Activated CD4-positive, alpha-beta T cell treated with anti-CD3 and anti-CD28 coated beads for 48 hours (primary cell): ENCODE results near the gene KCNK7.

Experiments used
- DNase-seq: peaks from one replicate; pipeline ENCODE4 v3.0.0-alpha.2; 2020

Gene KCNK7

GRCh38 chr11:65625628-65626342 is 30.2 kb upstream of the KCNK7 start:
- DNase-seq = peak; percentile 58

DNA sequence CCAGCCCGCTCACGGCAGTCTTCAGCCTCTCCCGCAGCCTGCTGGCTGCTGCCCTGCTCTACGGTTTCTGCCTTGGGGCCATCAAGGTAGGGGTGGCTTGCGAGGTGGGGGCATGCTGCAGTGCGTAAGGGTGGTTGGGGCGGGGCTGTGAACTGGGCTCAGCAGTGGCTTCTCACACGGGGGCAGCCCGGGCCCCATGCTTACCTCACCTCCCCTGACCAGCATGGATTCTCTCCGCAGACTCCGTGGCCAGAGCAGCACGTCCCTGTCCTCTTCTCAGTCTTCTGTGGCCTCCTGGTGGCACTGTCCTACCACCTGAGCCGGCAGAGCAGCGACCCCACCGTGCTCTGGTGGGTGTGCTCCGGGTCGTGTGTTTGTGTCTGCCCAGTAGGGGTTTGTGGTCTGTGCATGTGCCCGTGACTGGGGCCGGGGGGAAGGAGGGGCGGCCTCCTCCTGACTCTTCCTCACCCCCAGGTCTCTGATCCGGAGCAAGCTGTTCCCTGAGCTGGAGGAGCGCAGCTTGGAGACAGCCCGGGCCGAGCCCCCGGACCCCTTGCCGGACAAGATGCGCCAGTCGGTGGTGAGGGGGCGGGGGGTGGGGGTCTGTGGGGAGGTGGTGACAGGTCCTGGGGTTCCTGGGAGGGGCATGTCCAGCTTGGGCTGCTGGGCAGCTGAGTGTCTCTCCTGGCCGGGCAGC is 29.5 kb upstream of the KCNK7 start:
- DNase-seq = no peak

DNA sequence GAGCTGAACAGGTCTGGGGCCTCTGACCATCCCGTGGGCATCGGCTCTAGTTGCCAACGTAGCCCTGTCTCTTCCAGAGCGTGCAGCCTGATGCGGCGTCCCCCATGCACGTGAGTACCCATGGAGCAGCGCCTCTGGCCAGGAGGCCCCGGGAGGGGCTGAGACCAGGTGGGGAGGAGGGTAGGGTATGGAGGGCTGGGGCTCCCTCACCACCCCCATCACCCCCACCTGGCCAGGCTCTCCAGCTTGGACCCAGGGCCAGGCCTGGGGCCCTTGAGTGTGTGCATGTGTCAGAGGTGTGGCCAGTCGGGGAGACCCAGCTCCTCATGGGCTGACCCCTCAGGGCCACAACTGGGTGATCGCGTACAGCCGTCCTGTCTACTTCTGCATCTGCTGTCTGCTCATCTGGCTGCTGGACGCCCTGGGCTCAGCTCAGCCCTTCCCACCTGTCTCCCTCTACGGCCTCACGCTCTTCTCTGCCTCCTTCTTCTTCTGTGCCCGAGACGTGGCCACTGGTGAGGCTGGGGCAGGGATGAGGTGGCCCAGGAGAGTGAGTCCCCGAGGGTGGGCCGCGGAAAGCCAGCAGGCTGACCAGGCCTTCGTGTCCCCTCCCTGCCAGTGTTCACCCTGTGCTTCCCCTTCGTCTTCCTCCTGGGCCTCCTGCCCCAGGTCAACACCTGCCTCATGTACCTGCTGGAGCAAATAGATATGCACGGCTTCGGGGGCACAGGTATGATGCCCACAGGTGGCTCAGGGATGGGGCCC is 28.4 kb upstream of the KCNK7 start:
- no peak for DNase-seq

GRCh38 chr11:65623177-65623576 is 27.6 kb upstream of the KCNK7 start:
- no peak for DNase-seq

GRCh38 chr11:65622011-65622410 is 26.4 kb upstream of the KCNK7 start:
- DNase-seq = no peak

GRCh38 chr11:65621460-65621859 is 25.9 kb upstream of the KCNK7 start:
- DNase-seq = no peak

- DNase-seq = no peak
Observed at GRCh38 chr11:65620666-65621065, 25.1 kb upstream of the KCNK7 start.

DNA sequence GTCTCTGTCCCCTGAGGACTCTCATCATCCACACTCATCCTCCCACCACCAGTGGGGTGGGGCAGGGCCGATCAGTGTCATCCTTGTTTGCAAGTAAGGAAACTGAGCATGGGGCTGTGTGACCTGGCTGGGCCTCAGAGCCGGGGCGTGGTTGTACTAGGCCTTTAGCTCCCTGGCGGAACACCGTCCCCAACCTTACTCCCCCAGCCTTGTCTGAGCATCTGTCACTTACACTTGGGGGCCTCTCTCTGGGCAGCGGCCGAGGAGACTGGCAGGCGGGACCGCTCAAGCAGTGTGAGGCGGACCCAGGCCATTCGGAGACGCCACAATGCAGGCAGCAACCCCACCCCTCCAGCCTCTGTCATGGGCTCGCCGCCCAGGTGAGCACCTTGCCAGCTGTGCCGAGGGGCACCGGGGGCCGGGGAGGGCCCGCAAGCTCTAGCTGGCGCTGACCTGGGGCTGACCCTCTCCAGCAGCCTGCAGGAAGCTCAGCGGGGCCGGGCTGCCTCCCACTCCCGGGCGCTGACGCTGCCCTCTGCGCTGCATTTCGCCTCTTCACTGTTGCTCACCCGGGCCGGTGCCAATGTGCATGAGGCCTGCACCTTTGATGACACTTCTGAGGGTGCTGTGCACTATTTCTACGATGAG is 23.8 kb upstream of the KCNK7 start:
- DNase-seq = no peak

- DNase-seq = no peak
Observed at GRCh38 chr11:65618763-65619162, 23.2 kb upstream of the KCNK7 start.

DNA sequence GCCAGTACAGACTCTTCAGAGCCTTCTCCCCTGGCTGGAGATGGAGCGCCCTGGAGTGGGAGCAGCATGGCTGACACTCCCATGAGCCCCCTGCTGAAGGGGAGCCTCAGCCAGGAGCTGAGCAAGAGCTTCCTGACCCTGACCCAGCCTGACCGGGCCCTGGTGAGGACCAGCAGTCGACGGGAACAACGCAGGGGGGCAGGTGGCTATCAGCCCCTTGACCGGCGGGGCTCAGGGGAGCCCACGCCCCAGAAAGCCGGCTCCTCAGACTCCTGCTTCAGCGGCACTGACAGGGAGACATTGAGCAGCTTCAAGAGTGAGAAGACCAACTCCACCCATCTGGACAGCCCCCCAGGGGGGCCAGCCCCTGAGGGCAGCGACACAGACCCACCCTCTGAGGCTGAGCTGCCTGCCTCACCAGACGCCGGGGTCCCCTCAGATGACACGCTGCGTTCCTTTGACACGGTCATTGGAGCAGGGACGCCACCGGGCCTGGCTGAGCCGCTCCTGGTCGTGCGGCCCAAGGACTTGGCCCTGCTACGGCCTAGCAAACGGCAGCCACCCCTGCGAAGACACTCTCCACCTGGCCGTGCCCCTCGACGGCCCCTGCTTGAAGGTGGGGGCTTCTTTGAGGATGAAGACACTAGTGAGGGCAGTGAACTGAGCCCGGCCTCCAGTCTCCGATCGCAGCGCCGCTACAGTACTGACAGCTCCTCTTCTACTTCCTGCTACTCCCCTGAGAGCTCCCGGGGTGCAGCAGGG is 22.6 kb upstream of the KCNK7 start:
- DNase-seq = no peak

DNA sequence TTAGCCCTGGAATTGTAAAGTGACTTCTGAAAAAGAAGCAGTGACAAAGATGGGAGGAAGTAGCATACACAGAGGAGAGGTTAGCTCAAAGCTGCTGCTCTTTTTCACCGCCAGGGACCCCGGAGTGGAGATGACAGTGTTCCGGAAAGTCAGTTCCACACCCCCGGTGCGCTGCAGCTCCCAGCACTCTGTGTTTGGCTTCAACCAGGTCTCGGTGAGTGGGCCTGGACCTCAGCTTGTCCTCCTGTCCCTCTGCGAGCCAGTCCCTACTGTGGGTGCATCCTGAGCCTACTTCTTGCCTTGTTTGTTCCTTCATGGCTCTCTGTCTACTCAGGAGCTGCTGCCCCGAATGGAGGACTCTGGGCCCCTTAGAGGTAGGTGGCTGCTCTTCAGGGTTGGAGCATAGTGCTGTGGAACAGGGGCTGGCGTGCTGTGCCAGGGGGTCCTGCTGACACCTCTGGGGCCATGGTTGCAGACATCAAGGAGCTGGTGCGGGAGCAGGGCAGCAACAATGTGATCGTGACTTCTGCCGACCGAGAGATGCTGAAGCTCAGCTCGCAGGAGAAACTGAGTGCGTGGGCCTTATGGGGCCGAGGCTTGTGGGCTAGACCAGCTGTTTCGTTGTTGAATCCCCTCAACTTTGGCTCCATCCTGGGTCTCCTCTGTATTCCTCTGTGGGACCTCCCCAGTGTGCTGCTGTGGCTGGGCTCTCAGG is 21.7 kb upstream of the KCNK7 start:
- DNase-seq = no peak

DNA sequence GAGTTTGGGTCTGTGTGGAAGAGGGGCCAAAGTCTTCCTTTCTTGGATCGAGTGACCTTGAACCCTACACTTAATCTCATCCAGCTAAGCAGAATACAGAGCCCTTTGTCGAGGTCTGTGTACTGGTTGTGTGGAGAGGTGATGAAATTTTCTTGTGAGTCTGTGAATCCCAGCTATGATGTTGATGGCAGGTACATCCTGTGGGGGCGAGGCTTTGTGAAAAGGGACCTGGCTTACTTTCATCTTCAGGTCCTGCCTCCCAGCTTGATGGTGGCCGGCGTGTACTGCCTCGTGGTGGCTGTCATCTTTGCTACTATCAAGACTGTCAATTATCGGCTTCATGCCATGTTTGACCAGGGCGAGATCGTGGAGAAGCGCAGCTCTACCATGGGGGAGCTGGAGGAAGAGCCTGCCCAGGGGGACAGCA is 21.0 kb upstream of the KCNK7 start:
- DNase-seq = peak; percentile 54

DNA sequence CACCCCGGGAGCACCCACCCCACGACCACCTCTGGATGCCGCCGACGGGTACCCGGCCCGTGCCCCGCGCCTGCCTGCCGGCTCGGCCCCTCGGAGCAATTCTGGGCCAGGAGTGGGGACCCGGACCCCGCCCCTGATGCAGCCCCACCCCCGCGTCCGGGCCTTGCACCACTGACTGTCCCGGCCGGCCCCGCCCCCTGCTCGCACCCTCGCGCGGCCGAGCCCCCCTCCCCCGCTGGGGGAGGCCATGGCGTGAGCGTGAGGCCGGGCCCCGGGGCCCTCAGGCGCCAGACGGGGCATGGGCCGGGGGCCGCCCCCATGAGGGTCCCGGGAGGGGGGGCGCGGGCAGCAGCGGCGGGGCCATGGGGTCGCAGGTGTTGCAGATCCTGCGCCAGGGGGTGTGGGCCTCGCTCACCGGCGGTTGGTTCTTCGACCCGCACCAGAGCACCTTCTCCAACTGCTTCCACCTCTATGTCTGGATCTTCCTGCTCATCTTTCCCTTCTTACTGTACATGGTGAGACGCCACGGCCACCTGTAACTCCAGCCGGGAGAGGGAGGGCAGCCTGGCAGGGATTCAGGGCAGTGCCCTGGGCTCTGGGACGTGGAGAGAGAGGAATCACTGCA is 20.5 kb upstream of the KCNK7 start:
- DNase-seq = peak; percentile 63

DNA sequence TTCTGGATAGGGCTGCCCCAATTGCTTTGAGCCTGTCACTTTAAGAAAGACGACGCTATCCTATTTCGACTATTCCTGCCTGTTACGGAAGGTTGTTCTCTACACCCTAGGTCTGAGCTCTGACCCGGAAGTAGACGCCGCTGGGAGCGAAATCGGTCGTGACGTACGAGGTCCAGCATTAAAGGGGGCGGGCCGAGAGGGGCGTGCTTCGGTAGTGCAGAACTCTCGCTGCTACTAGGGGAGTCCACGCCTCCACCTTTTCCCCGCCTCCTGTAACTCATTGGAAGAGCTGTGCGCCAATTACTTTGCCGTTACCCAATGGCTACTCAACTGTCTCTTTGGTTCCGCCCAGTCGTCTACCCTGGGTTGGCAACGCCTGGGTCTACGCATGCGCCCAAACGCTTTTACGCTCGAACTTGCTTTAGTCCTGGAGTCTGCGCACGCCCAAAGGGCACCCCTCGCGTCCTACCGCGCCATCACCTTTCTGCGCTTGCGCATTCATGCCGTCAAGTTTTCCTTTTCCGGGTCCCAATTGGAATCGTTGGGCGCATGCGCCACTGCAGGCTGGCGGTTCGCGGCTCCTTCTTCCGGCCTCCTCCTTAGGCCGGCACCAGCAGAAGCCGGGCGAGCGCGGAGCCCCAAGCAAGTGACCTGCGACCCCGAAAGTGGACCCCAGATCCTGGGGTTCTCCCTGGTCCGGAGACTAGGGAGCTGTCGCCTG is 19.8 kb upstream of the KCNK7 start, which contains the start of gene PCNX3:
PCNX3 (plus strand) TSS at position 548 of the 721 bp plus-strand sequence. CDS start 536 bp downstream, outside the sequence.
- peak; percentile 100 for DNase-seq

GRCh38 chr11:65613091-65613928 is 17.7 kb upstream of the KCNK7 start:
- DNase-seq = no peak

- no peak for DNase-seq
Observed at GRCh38 chr11:65612691-65613090, 17.1 kb upstream of the KCNK7 start.

- no peak for DNase-seq
Observed at GRCh38 chr11:65611758-65612603, 16.4 kb upstream of the KCNK7 start.

DNA sequence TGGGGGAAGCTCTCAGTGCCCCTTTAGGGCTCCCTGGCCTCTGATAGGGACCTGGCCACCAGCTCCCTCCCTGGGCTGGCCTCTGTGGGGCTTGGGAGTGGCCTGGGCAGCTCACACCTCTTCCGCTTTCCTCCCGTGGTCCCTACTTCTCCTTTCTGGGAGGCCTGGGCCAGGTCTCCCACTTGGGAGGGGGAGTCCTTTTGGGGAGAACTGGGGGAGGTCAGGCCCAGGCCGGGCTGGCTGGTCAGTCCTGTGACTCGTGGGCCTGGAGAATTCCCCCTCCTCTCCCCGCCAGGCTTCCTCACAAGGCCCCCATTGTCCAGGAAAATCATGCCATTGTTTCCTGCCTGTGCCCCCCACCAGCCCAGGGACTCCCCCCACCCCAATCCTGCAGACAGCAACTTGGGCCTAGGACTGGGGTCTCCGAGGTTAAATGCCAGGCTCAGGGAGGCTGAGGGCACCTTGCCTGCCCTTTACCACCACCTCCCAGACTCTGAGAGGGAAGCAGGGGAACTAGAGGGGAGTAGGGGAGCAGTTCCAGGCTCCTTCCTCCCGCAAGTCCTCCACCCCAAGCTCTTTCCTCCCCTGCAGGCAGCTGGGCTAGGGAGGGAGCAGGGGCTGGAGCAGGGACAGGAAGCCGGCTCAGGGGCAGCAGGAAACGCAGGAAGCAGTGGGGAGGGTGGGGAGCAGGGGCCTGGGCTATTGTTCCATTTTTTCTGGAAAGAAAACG is 15.6 kb upstream of the KCNK7 start:
- DNase-seq = no peak
